GM23338 (cell line): ENCODE data around the gene OLA1. TPM values are rescaled to one million over a fixed set of nuclear protein-coding genes. Genes with fewer than 3 reads are reported as not detected.

Experiments
- CREB1 ChIP-seq: fragments of 250-450 bp; sonication (Bioruptor Pico); IDR thresholded peaks from 2 replicates; pipeline ENCODE4 v1.5.0; 2020; ENCODE audit warnings: low read depth, mild to moderate bottlenecking, moderate library complexity
- CTCF ChIP-seq, 2 experiments: fragments of 200-600 bp in 1 of 2; sonication (generic) in 1 of 2; conservative IDR thresholded peaks; 2 replicates each; pipeline versions ENCODE4 v1.5.1 to v1.6.1; 2016 to 2017; ENCODE audit warnings: antibody characterized with exemption in 2 of 2, low read depth in 2 of 2, mild to moderate bottlenecking in 2 of 2, moderate library complexity in 1 of 2
- ETS1 ChIP-seq: IDR thresholded peaks from 2 replicates; pipeline ENCODE4 v1.6.1; 2016; ENCODE audit warnings: antibody characterized with exemption
- EZH2phosphoT487 ChIP-seq: fragments of 200-600 bp; sonication (generic); IDR thresholded peaks from one replicate; pipeline ENCODE4 v1.8.1; 2018; ENCODE audit warnings: antibody characterized with exemption; ENCODE audit not compliant: unreplicated experiment
- NANOG ChIP-seq: IDR thresholded peaks from 2 replicates; pipeline ENCODE4 v1.6.1; 2016; ENCODE audit warnings: antibody characterized with exemption, borderline replicate concordance
- POLR2AphosphoS5 ChIP-seq: IDR thresholded peaks from 2 replicates; pipeline ENCODE4 v1.6.1; 2016; ENCODE audit warnings: antibody characterized with exemption, low read depth
- STAT1 ChIP-seq: IDR thresholded peaks from one replicate; pipeline ENCODE4 v1.6.1; 2016; ENCODE audit warnings: antibody characterized with exemption; ENCODE audit not compliant: unreplicated experiment
- ZNF114 ChIP-seq: fragments of 250-450 bp; sonication (Bioruptor Pico); IDR thresholded peaks from 2 replicates; pipeline ENCODE4 v1.5.0; 2020; ENCODE audit warnings: mild to moderate bottlenecking, moderate library complexity
- ZNF462 ChIP-seq: fragments of 250-450 bp; sonication (Bioruptor Pico); IDR thresholded peaks from 2 replicates; pipeline ENCODE4 v1.5.0; 2020; ENCODE audit warnings: mild to moderate bottlenecking, moderate library complexity
- polyA plus RNA-seq: library from polyadenylated mRNA; unstranded; fragments of >200 nt; fragmentation: Nextera tagmentation; extraction: Ambion mirVana; gene quantifications from 2 replicates; pipeline ENCODE4 v1.2.1, GENCODE V29; 2016
- total RNA-seq: library from RNA; depleted of rRNA; stranded (reverse); fragments of >200 nt; shearing (Covaris generic); gene quantifications from 2 replicates; pipeline ENCODE4 v1.2.3, GENCODE V29; 2014

OLA1 gene
- total and polyA plus RNA-seq, 2 experiments from 2014 or later, result 104 to 242 TPM

- no peak for TF ChIP-seq ZNF462 (CRISPR knock-in tag)
- TF ChIP-seq CTCF (conservative IDR thresholded peaks at IDR 0.05; ENCODE audit: low read depth in 2 of 2), result no peak
- no peak for TF ChIP-seq EZH2phosphoT487
- no peak for TF ChIP-seq NANOG
- no peak for TF ChIP-seq POLR2AphosphoS5
- TF ChIP-seq STAT1, result no peak
- TF ChIP-seq ETS1, result no peak
- no peak for TF ChIP-seq CREB1 (CRISPR knock-in tag)
- no peak for TF ChIP-seq ZNF114
These were observed 79.0 kb downstream of the OLA1 start (continued) for GRCh38 chr2:174169372-174169771.
